Right lobe of liver (tissue), 4 donors: Measurements from ENCODE around the gene KCNB1.

ENCODE experiments used
- POLR2A ChIP-seq: fragments of 450-650 bp; IDR thresholded peaks from one replicate; pipeline ENCODE4 v1.6.1; 2017; ENCODE audit warnings: antibody characterized with exemption, mild to moderate bottlenecking
- TF ChIP-seq, protein P1 (sequence below), 4 donors: fragments of 200-600 bp in 3 of 4; fragments of 450-650 bp in 1 of 4; IDR thresholded peaks; one replicate each; pipeline versions ENCODE4 v1.5.1 to v1.8.0; 2016 to 2022; ENCODE audit warnings: antibody characterized with exemption in 4 of 4, mild to moderate bottlenecking in 2 of 4
- donor health status: DM: no; HTN: no; CAD: no.
- donor health status: DM: no; HTN: no; CAD: no.
- donor health status: DM: no; HTN: yes; CAD: no.

DNA sequence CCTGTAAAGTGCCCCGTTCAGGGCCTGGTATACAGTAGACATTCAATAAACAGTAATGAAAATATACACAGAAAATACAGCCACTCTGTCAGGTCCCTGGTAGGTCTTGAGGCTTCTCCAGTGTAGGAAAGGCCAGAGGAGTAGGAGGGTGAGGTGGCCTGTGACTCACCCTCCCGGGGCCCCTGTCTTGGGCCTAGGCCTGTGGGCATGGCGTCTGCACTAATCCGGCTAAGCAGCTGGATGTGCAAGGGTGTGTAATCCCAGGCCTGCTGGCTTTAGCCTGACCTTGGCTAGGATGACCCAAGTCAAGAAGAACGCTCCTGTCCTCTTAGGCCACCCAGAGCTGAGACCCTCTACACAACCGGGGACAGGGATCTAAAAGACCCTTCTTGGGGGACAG, 84.9 kb downstream of the KCNB1 start:
- TF ChIP-seq, protein P1, sequence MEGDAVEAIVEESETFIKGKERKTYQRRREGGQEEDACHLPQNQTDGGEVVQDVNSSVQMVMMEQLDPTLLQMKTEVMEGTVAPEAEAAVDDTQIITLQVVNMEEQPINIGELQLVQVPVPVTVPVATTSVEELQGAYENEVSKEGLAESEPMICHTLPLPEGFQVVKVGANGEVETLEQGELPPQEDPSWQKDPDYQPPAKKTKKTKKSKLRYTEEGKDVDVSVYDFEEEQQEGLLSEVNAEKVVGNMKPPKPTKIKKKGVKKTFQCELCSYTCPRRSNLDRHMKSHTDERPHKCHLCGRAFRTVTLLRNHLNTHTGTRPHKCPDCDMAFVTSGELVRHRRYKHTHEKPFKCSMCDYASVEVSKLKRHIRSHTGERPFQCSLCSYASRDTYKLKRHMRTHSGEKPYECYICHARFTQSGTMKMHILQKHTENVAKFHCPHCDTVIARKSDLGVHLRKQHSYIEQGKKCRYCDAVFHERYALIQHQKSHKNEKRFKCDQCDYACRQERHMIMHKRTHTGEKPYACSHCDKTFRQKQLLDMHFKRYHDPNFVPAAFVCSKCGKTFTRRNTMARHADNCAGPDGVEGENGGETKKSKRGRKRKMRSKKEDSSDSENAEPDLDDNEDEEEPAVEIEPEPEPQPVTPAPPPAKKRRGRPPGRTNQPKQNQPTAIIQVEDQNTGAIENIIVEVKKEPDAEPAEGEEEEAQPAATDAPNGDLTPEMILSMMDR (IDR thresholded peaks at IDR 0.05): no peak
- no peak for TF ChIP-seq POLR2A
